ENCODE results near the gene NAXE. TPM values are rescaled to one million over a fixed set of nuclear protein-coding genes. Genes with fewer than 3 reads are reported as not detected.
"Not testable (repeated sequence)": the region's sequence is repeated elsewhere in the genome, so short reads cannot be mapped to it uniquely, and the experiment has no call there.

Gene NAXE
- total RNA-seq, 1 donor from 2014 or later: 59.6 TPM

- Mint-ChIP-seq H3K27ac (ENCODE audit: unreplicated experiment) (peak overlapping the region; percentile 66), H3K9me3 (ENCODE audit: low read depth) (no peaks in the 10 kb centered on the region), H3K36me3 (ENCODE audit: low read depth) (no peaks in the 10 kb centered on the region), H3K4me1 (ENCODE audit: low read depth) (peaks cover 3% of the 10 kb centered on the region), H3K27me3 (ENCODE audit: low read depth) (peaks cover 3% of the 10 kb centered on the region), H3K4me3 (ENCODE audit: unreplicated experiment) (no peak overlapping the region)
- peak; percentile 89 for TF ChIP-seq CTCF (IDR thresholded peaks at IDR 0.05)
- no peak for DNase-seq (ENCODE audit: low spot score)
Measured at GRCh38 chr1:156583821-156584622, 7.6 kb upstream of the NAXE start.

GRCh38 chr1:156584813-156585212 lies 6.8 kb upstream of the NAXE start:
- Mint-ChIP-seq H3K9me3 (ENCODE audit: low read depth) (no peaks in the 10 kb centered on the region), H3K4me3 (ENCODE audit: unreplicated experiment) (no peak overlapping the region), H3K27ac (ENCODE audit: unreplicated experiment) (no peak overlapping the region), H3K4me1 (ENCODE audit: low read depth) (peaks cover 3% of the 10 kb centered on the region), H3K27me3 (ENCODE audit: low read depth) (peaks cover 3% of the 10 kb centered on the region), H3K36me3 (ENCODE audit: low read depth) (no peaks in the 10 kb centered on the region)
- TF ChIP-seq CTCF (IDR thresholded peaks at IDR 0.05): no peak
- no peak for DNase-seq (ENCODE audit: low spot score)

- H3K27me3 Mint-ChIP-seq (ENCODE audit: low read depth): no peaks in the 10 kb centered on the region
Measured at GRCh38 chr1:156586323-156586722, 5.3 kb upstream of the NAXE start.

DNA sequence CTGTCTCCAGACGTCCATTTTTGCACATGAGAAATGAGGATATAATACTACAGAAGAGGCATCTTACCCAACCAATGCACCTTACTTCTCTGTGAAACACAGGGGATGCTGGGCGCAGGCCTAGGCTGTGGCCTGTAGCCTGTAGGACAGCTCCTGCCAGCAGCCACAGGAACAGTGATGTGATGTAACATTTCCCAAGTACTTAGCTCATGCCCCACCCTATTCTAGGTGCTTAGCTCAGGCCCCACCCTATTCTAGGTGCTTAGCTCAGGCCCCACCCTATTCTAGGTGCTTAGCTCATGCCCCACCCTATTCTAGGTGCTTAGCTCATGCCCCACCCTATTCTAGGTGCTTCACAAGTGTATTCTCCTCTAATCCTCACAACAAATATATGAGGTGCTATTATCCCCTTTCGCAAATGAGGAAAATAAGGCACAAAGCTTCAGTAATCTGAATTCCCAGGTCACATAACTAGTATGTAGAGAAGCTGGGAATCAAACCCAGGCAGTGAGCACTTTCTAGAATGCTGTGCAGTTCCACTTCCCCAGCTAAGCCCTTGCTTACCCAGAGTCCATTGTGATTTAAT lies 4.6 kb upstream of the NAXE start:
- no peaks in the 10 kb centered on the region for H3K36me3 Mint-ChIP-seq (ENCODE audit: low read depth)
- peaks cover 9% of the 10 kb centered on the region for H3K4me1 Mint-ChIP-seq (ENCODE audit: low read depth)
- no peak for DNase-seq (ENCODE audit: low spot score)

More at GRCh38 chr1:156586323-156586722, 5.3 kb upstream of the NAXE start:
- Mint-ChIP-seq H3K27ac (ENCODE audit: unreplicated experiment) (no peak overlapping the region), H3K9me3 (ENCODE audit: low read depth) (no peaks in the 10 kb centered on the region), H3K4me1 (ENCODE audit: low read depth) (peaks cover 8% of the 10 kb centered on the region), H3K36me3 (ENCODE audit: low read depth) (no peaks in the 10 kb centered on the region), H3K4me3 (ENCODE audit: unreplicated experiment) (no peak overlapping the region)
- no peak for DNase-seq (ENCODE audit: low spot score)
- TF ChIP-seq CTCF (IDR thresholded peaks at IDR 0.05): no peak

DNA sequence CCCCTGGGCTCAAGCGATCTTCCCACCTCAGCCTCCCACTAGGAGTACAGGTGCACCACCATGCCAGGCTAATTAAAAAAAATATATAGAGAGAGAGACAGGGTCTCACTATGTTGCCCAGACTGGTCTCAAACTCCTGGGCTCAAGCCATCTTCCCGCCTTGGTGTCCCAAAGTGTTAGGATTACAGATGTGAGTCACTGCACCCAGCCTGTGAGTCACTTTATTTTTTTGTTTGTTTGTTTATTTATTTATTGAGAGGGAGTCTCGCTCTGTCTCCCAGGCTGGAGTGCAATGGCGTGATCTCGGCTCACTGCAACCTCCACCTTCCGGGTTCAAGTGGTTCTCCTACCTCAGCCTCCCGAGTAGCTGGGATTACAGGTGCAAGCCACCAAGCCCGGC lies 3.6 kb upstream of the NAXE start:
- H3K27me3 Mint-ChIP-seq (ENCODE audit: low read depth): not testable (repeated sequence)

More for the DNA sequence above, 4.6 kb upstream of the NAXE start:
- H3K27ac Mint-ChIP-seq (ENCODE audit: unreplicated experiment): no peak overlapping the region
- no peaks in the 10 kb centered on the region for H3K9me3 Mint-ChIP-seq (ENCODE audit: low read depth)
- no peaks in the 10 kb centered on the region for H3K27me3 Mint-ChIP-seq (ENCODE audit: low read depth)
- H3K4me3 Mint-ChIP-seq (ENCODE audit: unreplicated experiment): no peak overlapping the region
- no peak for TF ChIP-seq CTCF (IDR thresholded peaks at IDR 0.05)

More for the DNA sequence above, 3.6 kb upstream of the NAXE start:
- not testable (repeated sequence) for H3K27ac Mint-ChIP-seq (ENCODE audit: unreplicated experiment); H3K36me3 Mint-ChIP-seq (ENCODE audit: low read depth); H3K9me3 Mint-ChIP-seq (ENCODE audit: low read depth); DNase-seq (ENCODE audit: low spot score); H3K4me3 Mint-ChIP-seq (ENCODE audit: unreplicated experiment)
- peaks cover 16% of the 10 kb centered on the region for H3K4me1 Mint-ChIP-seq (ENCODE audit: low read depth)

Measured in chondrocyte (in vitro differentiated cells).